Stimulated activated CD8-positive, alpha-beta memory T cell treated with anti-CD3 and anti-CD28 coated beads, Interleukin-12 subunit alpha, Interleukin-12 subunit beta, amount 100 ng/mL, for 1 hour (primary cell): ENCODE data around the gene CCDC18.

Experiments
- DNase-seq: peaks from one replicate; pipeline ENCODE4 v3.0.0-alpha.2; 2020; ENCODE audit warnings: low read depth

Gene CCDC18

DNA sequence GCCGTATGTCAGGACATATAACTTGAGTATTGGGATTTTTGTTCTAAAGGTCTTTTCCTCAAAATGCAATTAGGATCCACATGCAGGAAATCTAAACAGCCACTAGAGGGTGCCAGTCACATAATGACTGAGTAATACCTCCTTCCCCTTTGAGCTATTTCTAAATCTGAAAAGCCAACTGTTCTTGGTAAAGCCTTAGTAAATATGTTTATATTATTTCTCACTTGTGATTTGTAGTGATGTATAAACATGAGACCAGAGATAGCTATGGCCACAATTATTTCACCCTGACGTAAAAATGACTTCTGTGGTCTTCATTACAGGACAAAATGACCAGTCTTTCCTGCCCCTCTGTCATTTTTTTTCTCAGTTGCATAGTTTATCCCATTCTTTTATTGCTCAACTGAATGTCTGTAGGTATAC is 124.2 kb downstream of the CCDC18 start:
- peak; percentile 38 for DNase-seq

DNA sequence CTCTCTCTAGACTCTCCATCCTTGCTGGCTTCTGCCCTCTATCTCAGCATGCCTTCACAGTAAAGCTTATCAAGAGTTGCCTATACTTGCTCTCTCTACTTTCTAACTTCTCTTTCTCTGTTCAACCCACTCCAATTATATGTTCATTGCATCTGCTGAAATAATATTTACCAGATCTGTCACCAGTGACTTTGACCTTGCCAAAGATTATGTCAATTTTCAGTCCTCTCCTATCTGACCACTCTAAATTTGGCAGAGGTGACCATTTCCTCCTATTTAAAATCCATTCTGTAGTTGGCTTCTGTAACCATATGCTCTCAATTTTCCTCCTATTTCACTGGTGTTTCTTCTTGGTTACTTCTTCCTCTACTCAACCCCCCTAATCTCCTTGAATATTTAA is 126.4 kb downstream of the CCDC18 start:
- DNase-seq: no peak

DNA sequence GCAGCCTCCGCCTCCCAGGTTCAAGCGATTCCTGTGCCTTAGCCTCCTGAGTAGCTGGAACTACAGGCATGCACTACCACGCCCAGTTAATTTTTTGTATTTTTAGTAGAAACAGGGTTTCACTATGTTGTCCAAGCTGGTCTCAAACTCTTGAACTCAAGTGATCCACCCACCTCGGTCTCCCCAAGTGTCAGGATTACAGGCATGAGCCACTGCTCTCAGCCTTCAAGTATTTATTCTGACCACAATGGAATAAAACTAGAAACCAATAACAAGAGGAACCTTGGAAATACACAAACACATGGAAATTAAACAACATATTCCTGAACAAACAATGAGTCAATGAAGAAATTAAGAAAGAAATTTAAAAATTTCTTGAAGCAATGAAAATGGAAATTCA is 132.5 kb downstream of the CCDC18 start:
- DNase-seq: no peak

DNA sequence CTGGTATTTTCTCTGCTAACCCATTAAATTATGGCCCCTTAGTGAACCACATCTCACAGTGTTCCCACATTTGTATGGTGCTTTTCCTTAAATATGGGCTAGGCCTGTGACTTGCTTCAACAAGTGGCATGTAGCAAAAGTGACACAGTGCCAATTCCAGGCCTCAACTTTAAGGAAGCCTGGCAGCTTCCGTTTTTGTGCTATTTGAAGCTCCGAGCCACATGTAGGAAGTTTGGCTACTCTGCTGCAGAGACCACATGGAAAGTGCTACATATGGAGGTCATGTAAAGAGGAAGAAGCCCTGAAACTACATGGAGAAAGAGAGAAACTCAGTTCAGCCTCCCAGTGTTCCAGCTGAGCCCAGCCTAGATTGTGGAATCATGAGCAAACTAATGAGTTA is 136.7 kb downstream of the CCDC18 start:
- DNase-seq: no peak

DNA sequence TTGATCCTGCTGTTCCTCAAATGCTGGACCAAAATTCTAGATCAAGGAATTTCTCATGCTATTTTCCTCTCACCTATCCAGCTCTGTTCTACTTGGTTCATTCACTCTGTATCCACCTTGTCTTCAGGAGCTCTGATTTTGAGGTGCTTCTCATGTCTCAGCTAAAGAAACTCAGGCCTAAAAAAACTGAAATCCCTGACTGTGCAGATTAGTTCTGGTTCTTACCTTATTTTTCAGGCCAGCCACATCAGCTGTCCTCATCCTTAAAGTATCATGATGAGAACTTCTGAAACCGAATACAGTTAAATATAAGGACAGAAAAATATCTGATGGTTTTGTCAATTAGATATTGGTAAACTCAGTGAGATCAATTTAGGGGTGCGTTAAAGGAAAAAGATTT is 137.4 kb downstream of the CCDC18 start:
- no peak for DNase-seq

DNA sequence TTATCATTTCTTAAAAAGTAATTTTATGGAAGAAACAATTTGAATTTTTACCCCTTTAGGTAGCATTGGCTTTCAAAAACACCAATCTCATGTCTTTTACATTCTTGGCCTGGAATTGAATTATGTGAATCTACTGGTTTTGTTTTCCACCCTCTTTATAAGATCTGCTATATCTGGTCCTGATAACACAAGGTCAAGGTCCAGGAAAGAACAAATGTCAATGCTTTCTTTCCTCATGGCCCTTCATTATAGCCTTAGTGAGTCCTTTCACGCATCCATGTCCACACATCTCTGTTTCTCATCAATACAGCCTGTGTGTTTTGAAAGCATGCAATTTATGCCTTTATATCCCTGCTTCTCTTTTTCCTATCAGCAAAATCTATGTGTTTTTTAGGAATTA is 141.2 kb downstream of the CCDC18 start:
- no peak for DNase-seq

DNA sequence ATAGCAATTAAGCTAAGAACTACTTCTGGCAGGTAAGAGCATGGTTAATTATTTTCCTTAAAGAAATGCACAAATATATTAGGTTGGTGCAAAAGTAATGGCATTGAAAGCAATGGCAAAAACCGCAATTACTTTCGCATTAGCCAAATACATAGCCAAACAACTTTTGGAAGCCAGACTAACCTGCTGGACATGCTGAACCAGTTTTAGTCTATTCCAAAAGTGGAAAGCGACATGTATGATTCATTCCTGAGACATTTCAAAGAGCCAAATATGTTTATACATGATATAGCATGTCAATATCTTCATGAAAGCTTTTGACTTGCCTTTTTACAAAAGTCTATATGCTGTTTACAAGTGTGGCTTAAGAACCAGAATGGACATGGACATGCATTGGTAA is 141.8 kb downstream of the CCDC18 start:
- DNase-seq: no peak

DNA sequence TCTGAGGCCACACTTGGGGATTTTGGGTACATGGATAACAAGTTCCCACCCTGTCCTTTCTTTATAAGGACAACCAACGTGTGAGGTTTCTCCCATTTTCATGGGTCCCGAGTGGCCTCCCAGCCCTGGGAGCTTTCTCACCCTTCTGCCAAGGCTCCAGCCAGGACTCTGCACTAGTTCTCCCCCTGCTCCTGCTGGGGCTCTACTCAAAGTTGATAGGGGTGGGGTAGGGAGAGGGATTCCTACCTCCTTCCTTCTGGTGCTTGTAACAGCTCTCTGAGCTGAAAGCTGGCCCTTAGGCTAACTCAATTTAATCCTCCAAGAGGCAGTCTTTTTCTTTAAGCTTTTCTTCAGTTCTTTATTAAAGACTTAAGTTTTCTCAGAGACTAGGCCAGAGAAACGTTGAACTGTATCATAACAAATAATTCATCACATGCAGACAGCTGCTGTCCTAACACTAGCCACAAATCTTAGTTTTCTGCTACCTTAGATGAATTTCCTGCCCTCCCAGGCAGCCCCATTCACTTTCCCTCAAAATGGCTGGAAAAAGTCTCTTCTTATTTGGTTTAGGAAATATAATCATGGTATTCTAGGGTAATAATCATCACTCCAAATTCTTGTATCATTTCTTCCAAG is 142.8 kb downstream of the CCDC18 start:
- no peak for DNase-seq

DNA sequence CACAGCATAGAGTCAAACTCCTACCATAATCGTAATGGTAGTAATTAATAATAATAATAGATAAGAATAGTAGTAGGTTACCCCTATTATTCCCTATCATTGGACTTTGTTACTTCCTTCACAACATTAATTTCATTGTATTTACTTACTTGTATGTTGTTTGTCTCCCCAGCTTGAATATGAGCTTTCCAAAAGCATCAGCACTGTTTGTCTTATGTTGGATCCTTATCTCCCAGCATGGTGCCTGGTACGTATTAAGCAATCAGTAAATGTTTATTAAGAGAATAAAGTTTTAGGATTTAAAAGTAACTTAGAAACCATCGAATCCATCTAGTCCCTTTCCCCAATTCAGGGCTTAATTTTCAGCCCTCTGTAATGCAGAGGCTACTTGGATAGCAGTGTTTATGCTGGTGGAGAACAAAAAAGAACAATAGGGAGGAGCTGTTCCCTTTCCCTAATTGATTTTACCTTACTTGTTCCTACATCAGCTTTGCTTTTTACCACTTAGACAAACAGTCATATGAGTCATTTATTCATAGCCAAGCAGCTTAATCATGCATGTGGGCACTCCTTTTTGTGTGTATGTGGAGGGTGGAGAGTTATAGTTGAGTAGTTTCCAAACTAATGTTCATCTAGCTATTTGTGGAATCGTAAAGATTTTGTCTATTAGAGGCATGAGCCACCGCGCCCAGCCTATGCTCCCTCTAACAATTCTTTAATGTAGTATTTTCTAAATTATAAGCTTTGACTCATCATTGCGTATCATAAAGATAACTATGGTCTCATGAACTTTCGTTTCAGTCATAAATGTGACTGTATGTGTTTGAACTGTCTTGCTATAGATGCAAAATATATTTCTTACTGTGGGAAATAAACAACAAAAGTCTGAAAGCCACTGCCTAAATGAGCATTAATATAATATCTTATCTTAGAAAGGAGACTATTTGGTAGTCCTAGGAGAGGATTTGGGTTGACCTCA is 144.3 kb downstream of the CCDC18 start:
- no peak for DNase-seq
